Adrenal gland (tissue), 12 donors: Measurements from ENCODE around the gene TRAF3. TPM values are rescaled to one million over a fixed set of nuclear protein-coding genes. Genes with fewer than 3 reads are reported as not detected.

Experiments
- DNase-seq, 7 donors: peaks; one replicate each; pipeline ENCODE4 v3.0.0-alpha.2; 2019 to 2020
- H3K27ac ChIP-seq, 5 donors: fragments of 200-600 bp; sonication (generic) in 4 of 5; 1 replicate in 3 of 5; 2 replicates in 2 of 5; pipeline versions ENCODE4 v1.5.1 to v1.8.0; 2016 to 2020; ENCODE audit warnings: mild to moderate bottlenecking in 1 of 5
- H3K27me3 ChIP-seq: fragments of 200-600 bp; 2 replicates; pipeline ENCODE4 v1.8.0; 2021
- H3K36me3 ChIP-seq, 2 donors: fragments of 200-600 bp; replicated peaks in 1 of 2; 1 replicate in 1 of 2; 2 replicates in 1 of 2; pipeline versions ENCODE4 v1.5.1 to v1.8.0; 2018 to 2022
- H3K4me1 ChIP-seq, 2 donors: fragments of 200-600 bp; replicated peaks in 1 of 2; 1 replicate in 1 of 2; 2 replicates in 1 of 2; pipeline versions ENCODE4 v1.5.1 to v1.8.0; 2018 to 2021
- H3K4me3 ChIP-seq, 4 donors: fragments of 200-600 bp; sonication (generic) in 3 of 4; one replicate each; pipeline ENCODE4 v1.5.1; 2016 to 2018
- H3K9me3 ChIP-seq, 3 donors: fragments of 200-600 bp; sonication (generic) in 1 of 3; replicated peaks in 1 of 3; 1 replicate in 2 of 3; 2 replicates in 1 of 3; pipeline versions ENCODE4 v1.5.1 to v1.8.0; 2016 to 2021
- CTCF ChIP-seq, 6 experiments: fragments of 450-650 bp in 4 of 6; fragments of 200-600 bp in 2 of 6; sonication (generic) in 1 of 6; IDR thresholded peaks; 1 replicate in 5 of 6; 2 replicates in 1 of 6; pipeline versions ENCODE4 v1.5.1 to v1.8.0; 2016 to 2021; ENCODE audit warnings: antibody characterized with exemption in 6 of 6, mild to moderate bottlenecking in 2 of 6, moderate library complexity in 1 of 6
- POLR2A ChIP-seq, 2 donors: fragments of 450-650 bp; IDR thresholded peaks; one replicate each; pipeline ENCODE4 v1.6.1; 2017; ENCODE audit warnings: antibody characterized with exemption in 2 of 2, mild to moderate bottlenecking in 2 of 2, moderate library complexity in 1 of 2
- WGBS, 4 donors: extraction: QIAGEN DNeasy Blood & Tissue Kit in 2 of 4; methylation state at CpG; one replicate each; pipeline versions ENCODE4 v1.1.5 to v1.1.7; 2013 to 2017; 5-methylcytosine and 5-hydroxymethylcytosine counted together
- intact Hi-C, 2 donors: fragments of 100-400 bp; cut with DNase I; formaldehyde crosslinking; loops; one replicate each; pipeline versions ENCODE4 v1.14.1 to v1.15.0; 2022 to 2023
- polyA plus RNA-seq, 3 donors: library from polyadenylated mRNA; stranded (reverse); fragments of 200-250 nt in 2 of 3; fragments of 350-450 nt in 1 of 3; fragmentation: Illumina TruSeq in 1 of 3; extraction: RNeasy Lipid Tissue Mini Kit (QIAGEN cat#74804) in 1 of 3; gene quantifications; one replicate each; pipeline ENCODE4 v1.2.3, GENCODE V29; 2013 to 2014
- total RNA-seq, 9 donors: library from RNA; depleted of rRNA in 4 of 9; stranded (reverse); fragments of >200 nt in 4 of 9; fragments of 120-200 nt in 1 of 9; fragmentation: NEBNext Ultra II Directional in 1 of 9; extraction: Animal tissue kit (Norgen Biotek cat#: 25700) in 1 of 9; gene quantifications; one replicate each; pipeline versions ENCODE4 v1.1.0 to v1.2.4, GENCODE V29; 2013 to 2023
- donor health status: healthy with polysubstance abuse.
- donor health status: Bipolar disorder and iron deficiency.
- donor health status: DM: yes; HTN: yes; CAD: no.
- donor health status: DM: no; HTN: no; CAD: no.
- donor health status: DM: no; HTN: no; CAD: no.
- donor health status: DM: yes; HTN: yes; CAD: no.

The TRAF3 gene
- total and polyA plus RNA-seq, 12 donors: 3.7 to 14.5 (median 9.8) TPM

GRCh38 chr14:102733326-102733725, 43.9 kb upstream of the TRAF3 start:
- peak in 1 of 7 donors; percentile 2 for DNase-seq

GRCh38 chr14:102734436-102734835, 42.8 kb upstream of the TRAF3 start:
- WGBS, 4 donors: 93 to 98% (median 95%) methylated on average over 12 of the region's 12 CpGs
- intact Hi-C loops: no loop called here

More at GRCh38 chr14:102733326-102733725, 43.9 kb upstream of the TRAF3 start:
- WGBS, 4 donors: 86 to 89% (median 88%) methylated on average over 11 of the region's 11 CpGs
- H3K36me3 ChIP-seq: no peaks in the 10 kb centered on the region
- no peaks in the 10 kb centered on the region for H3K4me1 ChIP-seq
- intact Hi-C loops: no loop called here
- H3K9me3 ChIP-seq: no peaks in the 10 kb centered on the region
- no peak for TF ChIP-seq POLR2A (IDR thresholded peaks at IDR 0.05)
- no peak for TF ChIP-seq CTCF (IDR thresholded peaks at IDR 0.05)
- no peak overlapping the region for H3K4me3 ChIP-seq
- H3K27ac ChIP-seq: no peak overlapping the region
- H3K27me3 ChIP-seq: no peaks in the 10 kb centered on the region

DNA sequence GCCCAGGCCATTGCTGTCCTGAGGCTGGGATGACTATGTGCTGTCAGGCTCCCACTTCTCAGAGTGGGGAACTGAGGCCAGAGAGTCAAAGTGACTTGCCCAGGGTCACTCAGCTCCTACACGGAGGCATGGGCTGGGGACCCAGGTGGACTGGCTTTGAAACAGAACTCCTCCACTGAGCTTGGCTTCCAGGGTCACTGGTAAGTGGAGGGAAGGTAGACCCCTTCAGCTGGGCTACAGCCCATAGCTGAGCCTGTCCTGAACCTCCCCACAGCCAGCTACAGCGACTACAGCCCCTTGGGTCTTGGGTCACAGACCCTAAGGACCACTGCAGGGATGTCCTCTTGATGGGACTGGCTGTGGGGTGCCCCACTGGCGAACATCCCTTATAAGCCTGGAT, 40.3 kb upstream of the TRAF3 start:
- H3K4me3 ChIP-seq: no peak overlapping the region
- H3K27ac ChIP-seq: no peak overlapping the region
- H3K4me1 ChIP-seq: no peaks in the 10 kb centered on the region
- intact Hi-C loops: no loop called here
- 80 to 100% (median 94%) methylated on average over 1 to 3 of the region's 3 CpGs for WGBS, 4 donors
- no peaks in the 10 kb centered on the region for H3K27me3 ChIP-seq
- peaks cover 0 to 4% (median 0%) of the 10 kb centered on the region in 3 donors for H3K9me3 ChIP-seq
- DNase-seq: no peak
- TF ChIP-seq POLR2A (IDR thresholded peaks at IDR 0.05) (no peak), CTCF (IDR thresholded peaks at IDR 0.05) (no peak)
- no peaks in the 10 kb centered on the region for H3K36me3 ChIP-seq

More at GRCh38 chr14:102734436-102734835, 42.8 kb upstream of the TRAF3 start:
- DNase-seq: peak in 1 of 7 donors; percentile 38
- Histone ChIP-seq H3K36me3 (no peaks in the 10 kb centered on the region), H3K4me3 (no peak overlapping the region), H3K9me3 (no peaks in the 10 kb centered on the region), H3K27me3 (no peaks in the 10 kb centered on the region), H3K27ac (no peak overlapping the region), H3K4me1 (no peaks in the 10 kb centered on the region)
- TF ChIP-seq CTCF (IDR thresholded peaks at IDR 0.05) (no peak), POLR2A (IDR thresholded peaks at IDR 0.05) (no peak)

DNA sequence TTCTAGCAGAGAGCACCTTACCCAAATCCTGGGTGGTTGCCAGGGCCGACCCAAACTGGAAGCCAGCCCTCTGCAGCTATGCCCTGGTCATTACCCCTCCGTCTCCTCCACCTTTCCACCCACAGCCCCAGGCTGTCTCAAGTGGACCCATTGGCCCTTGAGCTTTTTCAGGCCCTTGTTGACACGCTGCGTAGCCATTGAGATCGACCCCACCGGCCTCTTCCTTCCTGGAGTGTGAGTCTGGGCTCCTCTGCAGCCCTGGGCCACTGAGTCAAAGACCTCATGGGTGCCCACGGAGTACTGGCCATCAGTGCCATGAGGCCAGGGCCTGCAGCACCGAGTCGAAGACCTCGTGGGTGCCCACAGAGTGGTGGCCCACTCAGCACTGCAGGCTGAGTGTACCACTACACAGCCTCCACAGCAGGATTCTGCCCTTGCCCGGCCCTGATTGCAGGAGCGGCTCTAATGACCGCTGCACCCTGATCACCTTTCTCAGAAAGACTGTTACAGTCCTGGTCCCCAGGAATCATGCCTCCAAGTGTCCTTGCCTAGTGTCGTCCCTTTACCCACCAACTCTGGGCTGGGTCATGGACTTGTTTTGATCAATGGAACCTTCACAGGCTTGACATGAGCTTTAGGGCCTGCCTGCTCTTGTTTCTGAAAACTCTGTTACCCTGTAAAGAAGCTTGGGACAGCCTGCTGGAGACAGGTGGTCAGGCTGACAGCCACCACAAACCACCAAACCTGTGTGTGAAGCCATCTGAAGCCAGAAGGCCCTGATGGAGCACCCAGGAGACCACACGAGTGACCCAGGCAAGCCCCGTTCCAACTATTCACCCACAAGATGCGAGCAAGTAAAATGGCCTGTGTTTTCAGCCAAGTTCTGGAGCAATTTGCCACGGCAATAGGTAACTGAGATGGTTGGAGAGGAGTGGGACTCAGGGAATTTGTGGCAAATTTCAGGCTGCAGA, 39.6 kb upstream of the TRAF3 start:
- H3K27me3 ChIP-seq: no peaks in the 10 kb centered on the region
- H3K4me3 ChIP-seq: no peak overlapping the region
- no peak for DNase-seq
- peaks cover 0 to 9% (median 0%) of the 10 kb centered on the region in 3 donors for H3K9me3 ChIP-seq
- H3K36me3 ChIP-seq: no peaks in the 10 kb centered on the region
- no peaks in the 10 kb centered on the region for H3K4me1 ChIP-seq
- H3K27ac ChIP-seq: no peak overlapping the region
- intact Hi-C loops: no loop called here
- WGBS, 4 donors: 92 to 97% (median 97%) methylated on average over 8 to 18 of the region's 18 CpGs
- TF ChIP-seq POLR2A (IDR thresholded peaks at IDR 0.05): no peak
- TF ChIP-seq CTCF (IDR thresholded peaks at IDR 0.05): no peak
